ENCODE measurements around the gene CLASRP.
A peak's percentile ranks its signal among the peaks of the same experiment; 100 is the strongest.

Gene CLASRP

DNA sequence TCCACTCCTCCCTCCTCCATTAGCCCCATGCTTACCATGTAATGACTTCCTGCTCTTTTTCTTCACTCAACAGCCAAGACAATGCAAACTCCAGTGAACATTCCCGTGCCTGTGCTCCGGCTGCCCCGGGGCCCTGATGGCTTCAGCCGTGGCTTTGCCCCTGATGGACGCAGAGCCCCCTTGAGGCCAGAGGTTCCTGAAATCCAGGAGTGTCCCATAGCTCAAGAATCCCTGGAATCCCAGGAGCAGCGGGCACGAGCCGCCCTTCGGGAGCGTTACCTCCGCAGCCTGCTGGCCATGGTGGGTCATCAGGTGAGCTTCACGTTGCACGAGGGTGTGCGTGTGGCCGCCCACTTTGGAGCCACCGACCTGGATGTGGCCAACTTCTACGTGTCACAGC, 51.2 kb downstream of the CLASRP start:
- no peak for DNase-seq

DNA sequence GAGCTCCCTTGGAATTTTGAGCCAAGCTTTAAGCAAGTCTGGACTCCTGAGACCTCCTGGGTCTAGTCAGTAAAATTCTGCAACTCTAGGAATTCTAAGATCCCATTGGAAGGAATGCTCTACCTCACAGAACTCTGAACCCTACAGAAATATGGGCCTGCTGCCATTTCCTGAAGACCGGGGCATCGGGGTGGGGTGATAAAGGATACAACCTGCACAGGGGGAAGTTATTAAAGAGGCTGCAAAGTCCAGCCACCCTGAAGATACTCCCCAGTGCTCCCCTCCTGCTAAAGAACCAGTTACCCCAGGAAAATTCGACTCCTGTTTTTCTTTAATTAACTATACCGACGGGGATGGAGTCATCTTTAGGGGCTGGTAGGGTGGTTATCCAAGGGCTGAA, 51.8 kb downstream of the CLASRP start:
- DNase-seq = no peak

DNA sequence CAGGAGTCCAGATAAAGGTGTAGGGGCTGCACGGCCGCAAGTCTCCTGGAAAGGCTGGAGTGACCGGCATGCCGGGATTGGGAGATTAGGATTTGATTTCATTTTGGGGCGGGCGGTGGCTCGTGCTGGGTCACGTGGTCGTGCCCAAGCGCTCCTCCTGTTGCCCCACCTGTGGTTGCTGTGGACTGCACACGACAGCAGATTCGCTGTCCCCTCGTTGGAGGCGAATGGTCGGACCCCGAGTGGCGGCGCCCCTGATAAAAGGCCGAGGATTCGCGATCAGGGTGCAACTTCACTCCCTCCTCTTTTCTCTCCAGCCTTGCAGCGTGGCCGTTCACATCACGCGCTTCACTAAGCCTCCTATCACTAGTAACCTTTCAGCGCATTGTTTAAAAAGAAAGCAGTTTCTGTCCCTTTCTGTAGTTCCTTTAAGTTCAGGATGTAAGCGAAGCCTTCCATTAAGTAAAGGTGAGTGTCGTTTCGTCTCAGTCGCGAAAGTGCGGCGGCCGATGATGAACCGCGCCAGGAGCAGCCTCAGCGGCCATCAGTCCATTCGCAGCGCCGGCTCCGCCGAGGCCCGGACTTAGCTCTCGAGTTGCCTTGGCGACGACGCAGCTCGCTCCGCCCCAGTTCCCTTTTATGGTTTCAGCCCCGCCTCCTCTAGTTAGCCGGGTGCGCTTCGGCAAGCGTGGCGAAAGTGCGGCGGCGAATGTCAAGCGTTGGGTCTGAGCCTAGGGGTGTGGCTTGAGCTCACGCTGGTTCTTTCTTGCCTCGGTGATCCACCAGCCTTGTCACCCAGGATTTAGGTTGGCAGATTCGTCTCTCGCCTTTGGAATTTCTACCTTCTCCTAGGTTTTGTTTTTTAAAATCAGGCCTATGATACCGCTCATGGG, 52.4 kb downstream of the CLASRP start:
- peak; percentile 96 for DNase-seq

DNA sequence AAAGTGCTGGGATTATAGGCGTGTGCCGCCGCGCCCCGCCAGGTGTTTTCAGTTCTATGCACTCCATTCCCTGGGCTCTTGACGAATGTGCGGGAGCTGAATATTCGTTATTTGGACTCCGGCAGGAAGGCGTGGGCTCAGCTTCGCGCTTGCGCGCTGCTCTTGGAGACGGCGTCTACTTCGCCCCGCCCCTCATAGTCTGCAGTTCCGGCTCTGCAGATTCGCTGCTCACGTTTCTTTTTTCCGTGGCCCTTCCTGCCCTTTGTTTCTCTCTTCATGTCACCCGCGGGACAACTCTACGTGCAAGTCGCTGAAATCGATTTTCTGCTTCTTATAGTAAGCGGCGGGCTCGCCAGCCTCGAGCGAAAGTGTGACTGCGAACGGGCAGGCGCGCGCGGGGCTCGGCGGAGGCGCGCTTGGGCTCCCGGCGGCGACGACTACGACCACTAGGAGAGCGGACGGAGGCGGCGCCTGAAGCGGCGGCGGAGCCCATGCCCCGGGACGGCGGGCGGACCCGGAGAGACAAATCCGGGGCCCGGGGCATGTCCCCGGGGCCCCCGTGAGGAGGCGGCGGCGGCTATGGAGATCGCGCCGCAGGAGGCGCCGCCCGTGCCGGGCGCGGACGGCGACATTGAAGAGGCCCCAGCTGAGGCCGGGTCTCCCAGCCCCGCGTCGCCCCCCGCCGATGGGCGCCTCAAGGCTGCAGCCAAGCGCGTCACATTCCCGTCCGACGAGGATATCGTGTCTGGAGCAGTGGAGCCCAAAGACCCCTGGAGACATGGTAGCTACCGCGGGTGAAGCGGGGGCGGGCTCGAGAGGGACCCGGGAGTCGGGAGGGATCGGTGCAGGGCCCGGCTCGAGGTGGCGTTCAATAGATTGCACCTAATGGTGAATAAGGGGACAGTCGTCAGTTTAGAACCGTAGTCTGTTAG, 54.2 kb downstream of the CLASRP start, which contains the start of gene PPP1R37:
Gene PPP1R37, plus strand, starts transcription at position 433 of the 932 bp plus-strand sequence. Its CDS starts 147 bp downstream, at position 580.
- DNase-seq = peak; percentile 93

DNA sequence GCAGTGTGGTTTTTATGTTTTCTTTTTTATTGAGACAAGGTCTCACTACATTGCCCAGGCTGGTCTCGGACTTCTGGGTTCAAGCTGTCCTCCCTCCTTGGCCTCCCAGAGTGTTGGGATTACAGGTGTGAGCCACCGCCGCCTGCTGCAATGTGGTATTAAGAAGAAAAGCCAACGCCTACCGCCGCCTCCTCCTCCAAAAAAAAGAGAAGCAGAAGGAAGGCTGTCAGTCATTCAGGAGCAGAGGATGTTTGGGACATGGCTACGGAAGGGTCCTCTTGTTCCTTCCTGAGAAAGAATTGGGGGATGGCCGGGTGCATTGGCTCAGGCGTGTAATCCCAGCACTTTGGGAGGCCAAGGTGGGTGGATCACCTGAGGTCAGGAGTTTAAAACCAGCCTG, 55.3 kb downstream of the CLASRP start:
- no peak for DNase-seq

DNA sequence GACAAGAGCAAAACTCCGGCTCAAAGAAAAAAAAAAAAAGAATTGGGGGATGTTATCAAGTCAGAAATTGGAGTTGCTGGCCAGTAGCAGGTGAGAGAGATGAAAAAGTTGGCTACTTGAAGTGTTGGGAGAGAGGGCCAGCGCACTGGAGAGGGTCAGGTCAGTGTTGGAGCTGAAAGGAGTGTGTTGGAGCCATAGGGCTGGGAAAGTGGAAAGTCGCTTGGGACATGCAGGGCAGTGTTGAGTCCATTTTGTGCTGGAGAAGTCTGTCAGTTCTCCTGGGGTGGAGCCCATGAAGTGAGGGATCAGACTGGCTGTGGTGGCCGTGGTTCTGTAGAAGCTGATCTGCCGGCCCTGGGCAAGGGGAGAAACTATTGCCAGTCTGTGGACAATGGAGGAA, 55.9 kb downstream of the CLASRP start:
- no peak for DNase-seq

DNA sequence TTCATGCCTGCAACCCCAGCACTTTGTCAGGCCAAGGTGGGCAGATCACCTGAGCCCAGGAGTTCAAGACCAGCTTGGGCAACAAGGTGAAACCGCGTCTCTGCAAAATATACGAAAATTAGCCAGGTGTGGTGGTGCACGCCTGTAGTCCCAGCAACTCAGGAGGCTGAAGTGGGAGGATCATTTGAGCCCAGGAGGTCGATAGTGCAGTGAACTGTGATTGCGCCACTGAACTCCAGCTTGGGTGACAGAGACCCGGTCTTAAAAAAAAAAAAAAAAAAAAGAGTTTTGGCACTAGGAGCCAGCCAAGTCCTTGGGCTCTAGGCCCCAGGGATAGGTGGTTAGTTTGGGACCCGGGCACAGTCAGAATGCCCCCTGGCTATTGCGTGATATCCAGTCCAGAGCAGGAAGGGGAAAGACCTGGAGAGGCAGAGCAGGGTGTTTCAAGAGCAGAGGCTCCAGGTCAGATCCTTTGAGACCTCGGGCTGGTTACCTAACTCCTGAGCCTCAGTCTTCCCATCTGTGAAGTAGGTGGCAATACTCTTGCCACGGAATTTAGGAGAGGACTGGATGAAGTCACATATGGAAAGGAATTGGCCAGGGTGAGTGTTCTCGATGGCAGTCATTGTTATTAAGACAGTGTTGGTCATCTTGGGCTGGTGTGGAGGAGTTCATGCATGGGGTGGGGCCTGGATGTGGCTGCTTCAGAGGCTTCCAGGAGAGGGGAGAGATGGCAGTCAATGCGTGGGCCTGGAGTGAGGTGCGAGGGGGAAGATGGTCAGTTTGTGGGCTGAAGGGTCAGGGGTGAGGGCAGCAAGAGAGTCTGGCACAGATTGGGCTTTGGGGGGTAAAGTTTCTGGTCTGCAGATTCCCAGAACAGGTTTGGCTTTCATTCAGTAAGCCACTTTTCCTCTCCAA, 56.9 kb downstream of the CLASRP start:
- DNase-seq = no peak

DNA sequence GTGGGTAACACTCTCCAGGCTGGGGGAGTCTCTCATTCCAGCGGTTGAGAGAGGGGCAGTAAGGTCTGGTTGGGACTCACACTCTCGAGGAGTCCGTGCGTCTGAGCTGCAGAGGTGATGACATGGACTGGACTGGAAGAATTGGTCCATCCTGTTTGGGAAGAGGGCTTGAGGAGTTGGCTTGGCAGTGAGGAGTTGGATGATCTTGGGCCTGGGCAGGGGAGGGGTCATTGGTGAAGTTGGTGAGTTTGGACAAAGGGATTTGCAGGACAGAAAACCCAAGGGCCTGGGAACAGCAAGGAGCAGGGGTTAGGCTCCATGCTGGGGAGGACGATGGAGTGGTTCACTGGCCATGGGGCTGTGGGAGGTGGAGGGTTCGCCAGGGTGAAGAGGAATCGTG, 57.9 kb downstream of the CLASRP start:
- no peak for DNase-seq

DNA sequence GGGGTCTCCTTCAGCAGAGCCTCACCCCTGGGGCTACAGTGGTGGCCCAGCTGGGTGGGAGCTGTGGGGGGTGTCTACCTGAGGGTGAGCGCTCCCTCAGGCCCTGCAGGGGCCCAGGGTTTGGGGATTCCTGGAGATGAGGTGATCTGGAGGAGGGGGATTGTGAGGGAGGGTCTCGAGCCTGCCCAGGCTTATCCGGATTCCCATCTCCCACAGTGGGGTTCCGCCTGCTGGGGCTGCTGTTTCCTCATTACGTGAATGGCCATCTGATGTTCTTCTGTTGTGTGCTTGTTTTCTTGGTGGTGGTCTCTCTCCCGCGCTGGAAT, 58.6 kb downstream of the CLASRP start:
- DNase-seq = no peak

DNA sequence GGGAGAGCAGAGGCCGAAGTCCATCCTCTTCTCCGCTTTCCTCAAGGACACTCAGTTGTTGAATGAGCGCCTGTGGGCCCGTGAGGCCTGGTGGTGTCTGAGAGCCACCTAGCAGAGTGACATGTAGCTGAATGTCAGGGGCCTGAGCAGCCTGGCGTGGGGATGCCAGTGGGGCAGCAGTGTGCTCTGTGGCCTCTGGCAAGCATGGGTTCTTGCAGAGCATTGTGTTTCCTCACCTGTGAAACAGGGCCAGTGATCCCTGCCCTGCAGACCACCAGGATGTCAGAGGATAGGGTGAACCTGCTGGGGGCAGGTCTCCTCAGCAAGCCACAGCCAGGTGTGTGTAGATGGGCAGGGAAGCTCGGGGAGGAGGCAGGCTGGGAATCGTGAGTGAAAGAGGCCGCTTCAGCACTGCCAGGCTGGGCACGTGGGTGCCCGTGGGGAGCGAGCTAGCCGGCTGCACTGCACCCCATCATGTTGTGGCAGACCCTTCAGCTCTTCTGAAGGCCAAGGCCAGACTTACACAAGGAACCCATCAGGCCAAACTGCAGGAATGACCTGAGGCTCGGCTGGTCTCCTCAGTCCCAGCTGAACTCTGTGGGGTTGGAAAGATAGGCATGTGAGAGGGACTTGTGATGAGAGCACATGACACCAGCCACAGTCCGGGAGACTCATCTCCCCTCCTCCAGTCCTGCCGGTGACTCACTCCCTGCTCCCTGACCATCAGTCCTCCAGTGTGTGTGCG, 59.1 kb downstream of the CLASRP start:
- no peak for DNase-seq

DNA sequence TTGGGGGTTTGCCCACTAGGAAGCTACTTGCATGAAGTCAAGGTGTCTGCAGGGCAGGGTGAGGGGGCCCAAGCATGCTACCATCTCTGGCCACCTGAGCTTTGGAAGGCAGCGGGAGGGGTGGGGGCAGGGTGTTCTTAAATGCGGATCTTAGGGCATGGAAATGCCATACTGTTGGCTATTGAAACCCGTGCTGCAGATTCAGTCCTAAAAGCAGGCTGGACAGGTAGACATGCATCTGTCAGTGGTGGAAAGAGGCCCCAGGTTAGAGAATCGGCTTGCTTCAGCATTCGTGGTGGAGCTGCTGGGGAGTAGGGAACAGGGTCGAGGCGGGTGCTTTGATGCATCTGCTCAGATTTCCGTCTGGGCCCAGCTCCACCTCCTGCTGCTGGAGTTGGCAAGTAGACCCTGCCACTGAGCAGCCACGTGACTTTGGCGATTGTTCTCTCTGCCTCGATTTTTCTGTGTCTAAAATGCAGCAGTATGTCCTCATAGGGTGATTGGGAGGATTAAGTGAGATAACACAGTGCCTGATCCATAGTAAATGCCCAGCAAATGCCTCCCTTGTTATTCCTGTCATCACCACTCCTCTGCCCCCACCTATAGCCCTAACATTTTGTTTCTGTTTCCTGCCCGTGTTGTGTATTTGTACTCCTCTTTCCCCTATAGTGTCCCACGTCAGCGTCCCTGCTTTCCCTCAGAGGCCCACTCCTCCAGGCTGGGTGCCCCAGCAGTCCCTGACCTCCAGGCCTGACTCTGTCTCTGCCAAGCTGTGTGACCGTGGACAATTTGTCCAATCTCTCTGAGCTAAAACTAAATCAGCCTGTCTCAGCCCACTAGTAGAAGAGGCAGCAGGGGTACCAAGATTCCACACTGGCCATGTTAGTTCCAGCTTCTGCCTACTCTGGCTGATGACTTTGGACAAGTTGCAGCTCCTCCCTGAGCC, 59.9 kb downstream of the CLASRP start:
- DNase-seq = no peak

DNA sequence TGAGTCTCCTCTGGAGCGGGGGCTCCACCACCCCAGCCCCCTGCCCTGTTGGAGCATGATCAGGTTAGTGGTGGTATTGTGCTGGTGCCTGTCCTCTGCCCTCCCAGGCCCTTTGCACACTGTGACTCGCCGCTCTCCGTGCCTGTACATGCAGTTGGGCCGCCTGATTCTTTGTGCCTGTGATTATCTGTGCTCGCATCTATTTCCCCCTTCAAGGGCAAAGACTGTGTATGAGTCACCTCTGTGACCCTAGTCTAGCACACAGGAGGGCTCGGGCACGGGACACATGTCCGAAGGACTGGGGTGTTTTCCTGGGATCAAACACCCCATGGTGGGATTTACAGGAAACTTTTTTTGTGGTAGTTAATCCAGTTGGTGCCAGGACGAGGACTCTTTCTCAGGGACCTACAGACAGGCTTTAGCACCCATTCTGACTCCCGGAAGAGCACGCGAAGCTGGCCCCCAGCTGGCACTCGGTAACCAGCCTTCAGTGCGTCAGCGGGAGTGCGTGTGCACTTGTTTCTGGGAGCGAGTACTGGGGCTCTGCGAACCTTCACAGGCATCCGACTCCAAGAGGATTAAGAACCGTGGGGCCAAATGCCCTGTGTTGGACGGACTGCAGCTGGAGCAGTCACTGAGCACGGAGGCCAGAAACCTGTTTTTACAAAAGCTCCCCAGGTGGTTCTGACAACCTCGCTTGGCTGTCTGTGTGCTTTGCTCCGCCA, 60.8 kb downstream of the CLASRP start:
- DNase-seq = no peak

DNA sequence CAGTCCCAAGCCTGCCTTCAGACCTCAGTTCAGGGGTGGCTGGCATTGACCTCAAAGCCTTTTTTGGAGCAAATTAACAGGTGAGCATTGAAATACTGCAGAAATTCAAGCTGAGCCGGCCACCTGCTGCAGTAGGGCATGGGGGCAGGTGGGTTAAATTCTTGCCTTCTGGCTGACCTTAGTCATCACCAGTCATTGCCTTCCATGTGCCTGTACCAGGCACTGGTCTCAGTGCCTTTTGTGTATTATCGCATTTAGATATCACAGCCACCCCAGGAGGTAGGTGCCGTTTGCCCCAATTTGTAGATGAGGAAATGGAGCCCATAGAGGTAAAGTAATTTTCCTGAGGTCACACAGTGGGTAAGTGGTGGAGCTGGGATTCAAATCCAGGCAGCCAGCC, 61.4 kb downstream of the CLASRP start:
- no peak for DNase-seq

DNA sequence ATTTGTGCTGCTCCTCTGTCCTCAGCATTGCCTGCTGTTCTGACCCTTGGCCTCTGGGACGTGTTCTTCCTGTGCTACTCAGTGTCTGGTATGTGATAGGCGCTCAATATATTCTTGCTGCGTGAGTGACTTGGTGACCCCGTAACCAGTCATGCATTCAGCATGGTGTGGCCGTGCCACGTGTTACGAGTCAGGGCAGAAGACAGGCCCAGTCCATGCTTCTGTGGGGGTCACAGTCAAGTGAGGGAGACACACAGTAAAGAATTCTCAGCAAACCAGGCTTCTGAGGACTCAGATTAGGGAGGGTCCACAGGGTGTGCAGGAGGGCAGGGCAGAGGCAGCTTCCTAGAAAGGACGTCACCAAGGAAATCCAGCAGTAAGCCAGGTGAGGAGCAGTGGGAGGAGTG, 62.0 kb downstream of the CLASRP start:
- DNase-seq = no peak

DNA sequence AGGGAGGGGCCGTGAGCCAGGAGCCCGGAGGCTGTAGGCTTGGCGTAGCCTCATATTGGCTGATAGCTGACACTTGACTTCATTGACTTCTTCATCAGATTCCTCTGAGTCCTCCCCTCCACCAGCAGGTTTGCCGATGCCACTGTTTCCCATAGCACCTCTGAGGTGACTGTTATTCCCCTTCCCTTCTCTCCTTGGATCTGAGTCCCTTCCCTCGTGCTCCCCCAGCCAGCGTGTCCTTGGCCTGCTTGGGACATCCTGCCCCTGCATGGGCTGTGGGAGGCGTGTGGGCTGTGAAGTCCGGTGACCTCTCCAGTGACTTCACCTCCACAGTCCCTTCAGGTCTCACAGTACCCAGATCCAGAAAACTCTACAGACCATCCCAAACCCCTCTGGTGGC, 63.0 kb downstream of the CLASRP start:
- DNase-seq = no peak

DNA sequence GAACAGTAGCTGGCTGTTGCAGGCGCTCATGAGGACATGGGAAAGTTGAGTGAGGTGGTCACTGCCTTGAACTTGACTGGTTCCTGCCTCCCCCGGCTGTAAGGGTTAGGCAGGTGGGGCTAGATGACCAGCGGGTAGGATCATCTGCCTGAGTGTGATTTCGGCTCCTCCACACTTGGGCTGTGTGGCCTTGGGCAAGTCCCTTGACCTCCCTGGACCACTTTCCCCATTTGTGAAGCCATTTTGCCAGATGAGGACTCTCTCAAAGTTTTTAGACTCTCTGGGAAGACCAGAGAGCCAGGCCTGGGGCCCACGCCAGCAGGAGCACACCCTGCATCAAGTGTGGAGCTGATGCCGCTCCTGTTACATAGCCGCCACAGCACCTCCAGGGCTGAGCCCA, 63.6 kb downstream of the CLASRP start:
- DNase-seq = no peak

DNA sequence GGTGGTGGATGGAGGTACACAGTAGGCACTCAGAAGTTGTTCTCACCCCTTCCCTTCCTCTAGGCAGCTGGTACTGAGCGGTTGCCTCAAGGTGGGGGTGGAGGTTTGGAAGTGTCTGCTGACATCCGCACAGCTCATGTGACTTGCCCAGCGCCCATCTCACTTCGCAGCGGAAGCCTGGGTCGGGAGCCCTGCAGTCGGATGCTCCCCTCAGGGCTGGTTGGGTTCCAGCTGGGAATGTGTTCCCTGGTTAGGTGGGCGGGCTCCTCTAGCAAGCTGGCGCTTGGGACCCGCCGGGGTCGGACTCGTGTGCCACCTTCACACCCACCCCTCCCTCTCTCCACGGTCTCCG, 64.3 kb downstream of the CLASRP start:
- no peak for DNase-seq

DNA sequence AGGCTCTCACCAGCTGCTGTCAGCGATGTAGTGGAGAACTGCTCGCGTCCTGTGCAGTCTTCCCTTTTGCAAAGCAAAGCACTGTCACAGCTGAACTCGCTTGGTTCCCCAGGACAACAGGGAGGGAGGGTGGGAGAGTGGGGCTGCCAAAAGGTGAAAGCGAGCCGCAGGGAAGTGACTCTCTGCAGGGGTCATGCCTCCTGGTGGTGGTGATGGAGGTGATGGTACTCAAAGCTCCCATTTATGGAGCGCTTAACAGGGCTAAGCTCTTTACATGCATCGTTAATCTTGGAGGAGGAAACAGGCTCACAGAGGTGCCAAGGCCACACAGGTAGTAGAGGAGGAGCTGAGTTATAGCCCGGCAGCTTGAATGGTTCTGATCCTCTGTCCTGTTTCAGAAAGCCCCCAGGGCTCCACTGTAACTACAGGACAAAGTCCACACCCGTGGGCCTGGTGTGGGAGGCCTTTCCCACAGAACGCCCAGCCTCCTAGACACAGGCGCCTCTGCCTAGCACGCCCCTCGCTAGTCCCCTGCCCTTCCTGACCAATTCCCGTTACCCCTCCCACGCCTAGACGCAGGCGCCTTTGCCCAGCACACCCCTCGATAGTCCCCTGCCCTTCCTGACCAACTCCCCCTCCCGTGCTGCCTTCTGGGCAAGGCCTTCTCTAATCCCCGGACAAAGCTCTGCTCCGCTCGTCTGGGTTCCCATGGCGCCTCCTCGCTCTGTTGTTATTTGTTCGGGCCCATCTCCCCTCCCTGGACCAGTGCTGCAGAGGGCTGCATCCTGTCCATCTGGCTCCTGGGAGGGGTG, 64.9 kb downstream of the CLASRP start:
- peak; percentile 92 for DNase-seq

DNA sequence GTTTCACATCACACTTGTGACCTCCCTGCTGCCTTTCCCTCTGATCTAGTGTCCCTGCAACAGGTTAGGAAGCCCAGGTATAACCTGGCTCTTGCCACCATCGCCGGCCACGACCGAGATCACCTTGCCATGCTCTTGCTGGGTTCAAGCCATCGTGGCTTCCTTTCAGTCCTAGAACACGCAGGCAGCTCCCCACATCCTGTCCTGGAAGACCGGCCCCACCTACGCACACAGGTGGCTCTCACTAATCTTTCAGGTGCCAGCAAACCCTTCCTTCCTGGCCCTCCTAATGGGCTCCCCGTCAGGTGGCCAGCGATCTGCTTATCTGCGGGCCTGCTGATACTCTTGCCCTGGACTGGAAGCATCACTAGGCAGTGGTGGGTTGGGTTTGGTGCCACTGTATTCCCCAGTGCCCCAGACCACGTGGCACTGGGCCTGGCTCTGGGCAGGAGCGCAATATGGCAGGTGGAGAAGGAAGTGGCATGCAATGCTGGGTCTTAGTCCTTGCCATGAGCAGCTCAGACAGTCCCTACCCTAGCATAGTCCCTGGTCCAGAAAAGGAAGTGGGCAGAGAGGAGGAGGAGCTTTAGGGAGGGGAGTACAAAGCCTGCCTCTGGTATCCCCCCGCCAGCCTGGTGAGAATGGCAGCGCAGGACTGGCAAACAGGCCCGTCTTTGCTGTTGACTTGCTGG, 66.0 kb downstream of the CLASRP start:
- DNase-seq = no peak

Data from DMS79 (cell line).